Thoracic aorta (tissue), 2 donors: ENCODE results near the gene ASIC1. TPM values are rescaled to one million over a fixed set of nuclear protein-coding genes. Genes with fewer than 3 reads are reported as not detected.

Experiments used
- ATAC-seq: fragments of 150-250 bp; one replicate; pipeline ENCODE4 v1.8.0; 2017; ENCODE audit warnings: low read depth; ENCODE audit not compliant: insufficient number of reproducible peaks, low FRiP score
- DNase-seq: peaks from one replicate; pipeline ENCODE4 v3.0.0-alpha.2; 2020; ENCODE audit warnings: low spot score
- H3K27ac ChIP-seq, 2 donors: fragments of 200-600 bp; sonication (generic); 1 replicate in 1 of 2; 2 replicates in 1 of 2; pipeline ENCODE4 v1.5.1; 2016; ENCODE audit warnings: mild to moderate bottlenecking in 2 of 2, moderate library complexity in 2 of 2
- H3K27me3 ChIP-seq: fragments of 200-600 bp; sonication (generic); replicated peaks from 2 replicates; pipeline ENCODE4 v1.6.0; 2016; ENCODE audit warnings: mild to moderate bottlenecking; ENCODE audit not compliant: insufficient read depth
- H3K36me3 ChIP-seq: fragments of 200-600 bp; sonication (generic); one replicate; pipeline ENCODE4 v1.5.1; 2016
- H3K4me1 ChIP-seq, 2 donors: fragments of 200-600 bp; sonication (generic); 1 replicate in 1 of 2; 2 replicates in 1 of 2; pipeline versions ENCODE4 v1.5.1 to v1.6.0; 2016; ENCODE audit warnings: low read depth in 2 of 2, mild to moderate bottlenecking in 1 of 2; ENCODE audit not compliant: control insufficient read depth in 1 of 2
- H3K4me3 ChIP-seq: fragments of 200-600 bp; sonication (generic); 2 replicates; pipeline ENCODE4 v1.5.1; 2016; ENCODE audit warnings: mild to moderate bottlenecking
- H3K9me3 ChIP-seq: fragments of 200-600 bp; sonication (generic); 2 replicates; pipeline ENCODE4 v1.5.1; 2016
- CTCF ChIP-seq: fragments of 200-600 bp; sonication (generic); IDR thresholded peaks from one replicate; pipeline ENCODE4 v1.5.1; 2019; ENCODE audit warnings: antibody characterized with exemption
- total RNA-seq, 2 donors: library from RNA; depleted of rRNA; stranded (reverse); fragments of >200 nt; gene quantifications; one replicate each; pipeline versions ENCODE4 v1.1.0 to v1.2.3, GENCODE V29; 2016

ASIC1 gene
- total RNA-seq, 2 donors from 2014 or later = not detected

GRCh38 chr12:50121641-50122040 is 64.2 kb downstream of the ASIC1 start:
- TF ChIP-seq CTCF = no peak
- H3K27ac ChIP-seq = no peak overlapping the region
- ATAC-seq (no peak), DNase-seq (no peak)
- no peaks in the 10 kb centered on the region for H3K9me3 ChIP-seq
- peaks cover 26% of the 10 kb centered on the region for H3K36me3 ChIP-seq
- peaks cover 16 to 37% of the 10 kb centered on the region in 2 donors for H3K4me1 ChIP-seq
- no peak overlapping the region for H3K4me3 ChIP-seq
- no peaks in the 10 kb centered on the region for H3K27me3 ChIP-seq

GRCh38 chr12:50123203-50123602 is 65.8 kb downstream of the ASIC1 start:
- no peak for ATAC-seq
- H3K9me3 ChIP-seq = no peaks in the 10 kb centered on the region

GRCh38 chr12:50127546-50127945 is 70.2 kb downstream of the ASIC1 start:
- no peaks in the 10 kb centered on the region for H3K27me3 ChIP-seq
- H3K9me3 ChIP-seq = no peaks in the 10 kb centered on the region
- no peak overlapping the region for H3K4me3 ChIP-seq
- peaks cover 4 to 43% of the 10 kb centered on the region in 2 donors for H3K4me1 ChIP-seq
- ATAC-seq (no peak), DNase-seq (no peak)
- TF ChIP-seq CTCF = no peak
- H3K27ac ChIP-seq = no peak overlapping the region
- H3K36me3 ChIP-seq = peaks cover 28% of the 10 kb centered on the region

More at GRCh38 chr12:50123203-50123602, 65.8 kb downstream of the ASIC1 start:
- DNase-seq = no peak
- Histone ChIP-seq H3K27me3 (no peaks in the 10 kb centered on the region), H3K4me1 (peaks cover under 1 to 22% of the 10 kb centered on the region in 2 donors), H3K4me3 (no peak overlapping the region), H3K36me3 (peaks cover 36% of the 10 kb centered on the region), H3K27ac (no peak overlapping the region)
- TF ChIP-seq CTCF = no peak

- Histone ChIP-seq H3K27ac (no peak overlapping the region), H3K4me1 (peaks cover 8 to 50% of the 10 kb centered on the region in 2 donors), H3K27me3 (no peaks in the 10 kb centered on the region), H3K4me3 (no peak overlapping the region), H3K36me3 (peaks cover 22% of the 10 kb centered on the region), H3K9me3 (no peaks in the 10 kb centered on the region)
- ATAC-seq (no peak), DNase-seq (no peak)
- TF ChIP-seq CTCF = no peak
These were observed 71.9 kb downstream of the ASIC1 start for GRCh38 chr12:50129290-50129689.

- H3K4me3 ChIP-seq = no peak overlapping the region
- peak overlapping the region in 1 of 2 donors; percentile 48 for H3K27ac ChIP-seq
- peak; percentile 30 for TF ChIP-seq CTCF
- no peaks in the 10 kb centered on the region for H3K9me3 ChIP-seq
- H3K4me1 ChIP-seq = peaks cover 13 to 43% of the 10 kb centered on the region in 2 donors
- no peaks in the 10 kb centered on the region for H3K27me3 ChIP-seq
- H3K36me3 ChIP-seq = peaks cover 16% of the 10 kb centered on the region
- DNase-seq (no peak), ATAC-seq (no peak)
These were observed 75.2 kb downstream of the ASIC1 start for GRCh38 chr12:50132505-50133135.

Other genes starting within 250 kb of the ASIC1 start
- 10 to 100 TPM; 34.9 to 38.0 TPM for gene NCKAP5L, start 229.2 kb upstream of the ASIC1 start, total RNA-seq
- gene BCDIN3D, start 214.5 kb upstream of the ASIC1 start, total RNA-seq = 1 to 10 TPM; 1.6 to 2.7 TPM
- gene FAIM2, start 153.7 kb upstream of the ASIC1 start, total RNA-seq = 1 to 10 TPM; 2.8 TPM
- gene AQP2, start 106.9 kb upstream of the ASIC1 start, total RNA-seq = 1 to 10 TPM in 1 of 2 donors, not detected in 1; 3.0 TPM
- under 1 TPM; 0.42 to 0.54 TPM for gene AQP5, start 95.7 kb upstream of the ASIC1 start, total RNA-seq
- not detected for gene AQP6, start 84.6 kb upstream of the ASIC1 start, total RNA-seq
- gene RACGAP1, start 32.1 kb upstream of the ASIC1 start, total RNA-seq = 1 to 10 TPM; 3.0 to 4.8 TPM
- 10 to 100 TPM; 53.6 to 60.0 TPM for gene SMARCD1, start 27.7 kb downstream of the ASIC1 start, total RNA-seq
- gene GPD1, start 46.4 kb downstream of the ASIC1 start, total RNA-seq = 1 to 10 TPM; 4.2 to 5.0 TPM
- gene COX14, start 54.6 kb downstream of the ASIC1 start, total RNA-seq = 10 to 100 TPM; 50.8 to 57.2 TPM
- 10 to 100 TPM; 34.6 to 73.5 TPM for gene CERS5, start 109.8 kb downstream of the ASIC1 start, total RNA-seq
- gene LIMA1, start 225.9 kb downstream of the ASIC1 start, total RNA-seq = 100 to 1,000 TPM; 103 to 194 TPM